CD4-positive, alpha-beta T cell treated with Interleukin-1 beta for 1 hour (primary cell): Measurements from ENCODE around the gene FBXW4.
"Not testable (repeated sequence)": the region's sequence is repeated elsewhere in the genome, so short reads cannot be mapped to it uniquely, and the experiment has no call there.

ENCODE experiments used
- DNase-seq, 2 donors: peaks; one replicate each; pipeline ENCODE4 v3.0.0-alpha.2; 2020 to 2022

The FBXW4 gene

GRCh38 chr10:101651336-101651735 is 43.6 kb downstream of the FBXW4 start:
- DNase-seq, result no peak

- no peak for DNase-seq
These were observed 44.1 kb downstream of the FBXW4 start for GRCh38 chr10:101650863-101651262.

DNA sequence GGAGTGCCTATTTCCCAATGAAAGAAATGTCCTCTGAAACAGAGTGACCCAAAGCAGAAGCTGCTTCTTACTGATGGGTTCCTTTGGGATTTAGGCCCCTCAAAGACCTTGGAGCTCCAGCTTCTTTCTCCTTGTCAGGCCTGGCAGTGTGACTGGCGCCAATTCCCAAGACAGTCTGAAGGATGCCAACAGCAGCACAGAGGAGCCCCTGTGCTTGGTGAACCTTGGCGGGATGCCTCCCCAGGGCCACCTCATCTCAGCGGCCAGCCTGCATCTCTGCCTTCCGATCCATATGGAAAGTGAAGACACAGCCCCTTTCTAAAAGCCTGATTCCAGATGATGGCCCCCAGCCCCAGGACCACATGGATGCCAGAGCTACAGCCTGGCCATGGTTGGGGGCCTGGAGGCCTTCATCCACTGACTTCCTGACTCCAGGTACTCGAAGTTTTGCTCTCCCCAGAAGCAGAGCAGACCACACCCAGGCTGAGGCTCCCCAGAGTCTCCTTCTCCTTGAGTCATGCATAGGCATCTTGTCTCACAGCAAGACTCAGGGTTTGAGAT is 45.4 kb downstream of the FBXW4 start:
- DNase-seq, result no peak

- no peak for DNase-seq
These were observed 47.7 kb downstream of the FBXW4 start for GRCh38 chr10:101647255-101647654.

- DNase-seq, result no peak
These were observed 48.6 kb downstream of the FBXW4 start for GRCh38 chr10:101646364-101646763.

GRCh38 chr10:101645659-101646058 is 49.3 kb downstream of the FBXW4 start:
- no peak for DNase-seq

- DNase-seq, result no peak
These were observed 51.0 kb downstream of the FBXW4 start for GRCh38 chr10:101644002-101644401.

GRCh38 chr10:101643546-101643945 is 51.4 kb downstream of the FBXW4 start:
- no peak for DNase-seq

GRCh38 chr10:101639141-101639900 is 55.6 kb downstream of the FBXW4 start:
- no peak for DNase-seq

GRCh38 chr10:101633510-101633909 is 61.5 kb downstream of the FBXW4 start:
- not testable (repeated sequence) for DNase-seq

DNA sequence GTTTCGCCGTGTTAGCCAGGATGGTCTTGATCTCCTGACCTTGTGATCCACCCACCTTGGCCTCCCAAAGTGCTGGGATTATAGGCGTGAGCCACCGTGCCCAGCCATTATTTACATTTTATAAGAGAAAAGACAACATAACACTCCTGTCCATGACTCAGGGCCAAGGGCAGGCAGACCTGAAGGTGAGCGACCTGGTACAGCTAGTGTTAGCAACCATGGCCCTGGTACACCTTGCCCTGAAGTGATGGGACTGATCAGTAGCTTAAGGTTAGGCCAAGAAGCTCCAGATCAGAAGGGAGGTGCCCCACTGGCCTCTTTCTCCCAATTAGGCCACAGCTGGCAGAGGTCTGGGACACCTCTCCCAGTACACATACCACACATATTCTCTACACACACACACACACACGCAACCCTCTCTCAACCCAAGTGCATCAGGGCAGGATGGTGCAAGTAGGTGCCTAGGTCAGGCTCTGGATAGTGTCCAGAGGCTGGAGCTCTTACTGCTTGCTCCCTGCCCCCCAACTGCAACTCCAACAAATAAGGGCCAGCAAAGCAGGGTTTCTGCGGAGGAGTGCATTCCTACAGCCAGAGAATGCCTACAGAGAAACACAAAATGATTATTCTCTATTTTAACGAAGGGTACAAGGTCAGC is 63.0 kb downstream of the FBXW4 start:
- no peak for DNase-seq

- no peak for DNase-seq
These were observed 64.4 kb downstream of the FBXW4 start for GRCh38 chr10:101630633-101630920.

GRCh38 chr10:101629837-101630632 is 64.9 kb downstream of the FBXW4 start:
- DNase-seq, result no peak

DNA sequence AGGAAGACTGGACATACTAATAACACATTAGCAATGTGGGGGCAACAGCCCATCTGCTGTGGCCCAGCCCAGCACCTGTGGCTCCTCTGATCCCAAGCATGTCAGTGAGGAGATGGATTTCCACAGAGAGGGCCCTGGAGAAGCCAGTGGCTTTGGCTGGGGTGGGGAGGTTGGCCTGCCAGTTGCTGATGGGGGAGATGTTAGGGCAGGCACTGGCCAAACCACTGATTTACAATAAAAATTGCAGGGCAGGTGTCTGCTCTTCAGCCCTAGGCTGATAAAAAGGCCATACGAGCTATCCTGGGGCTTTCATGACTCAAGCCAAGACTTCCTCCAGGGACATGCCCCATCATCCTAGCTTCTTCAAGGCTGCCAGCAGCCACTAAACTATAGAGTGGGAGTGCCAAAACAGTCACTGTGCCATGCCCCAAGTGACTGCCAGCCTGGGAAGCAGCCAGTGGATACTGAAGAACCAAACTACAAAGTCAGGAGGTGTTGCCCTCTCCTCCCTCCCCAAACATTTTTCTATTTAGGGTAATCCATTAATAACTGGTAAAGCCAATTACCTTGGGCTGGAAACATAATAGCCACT is 69.1 kb downstream of the FBXW4 start:
- DNase-seq, result no peak

GRCh38 chr10:101624526-101625102 is 70.4 kb downstream of the FBXW4 start:
- DNase-seq, result no peak

GRCh38 chr10:101623528-101623927 is 71.4 kb downstream of the FBXW4 start:
- no peak for DNase-seq

DNA sequence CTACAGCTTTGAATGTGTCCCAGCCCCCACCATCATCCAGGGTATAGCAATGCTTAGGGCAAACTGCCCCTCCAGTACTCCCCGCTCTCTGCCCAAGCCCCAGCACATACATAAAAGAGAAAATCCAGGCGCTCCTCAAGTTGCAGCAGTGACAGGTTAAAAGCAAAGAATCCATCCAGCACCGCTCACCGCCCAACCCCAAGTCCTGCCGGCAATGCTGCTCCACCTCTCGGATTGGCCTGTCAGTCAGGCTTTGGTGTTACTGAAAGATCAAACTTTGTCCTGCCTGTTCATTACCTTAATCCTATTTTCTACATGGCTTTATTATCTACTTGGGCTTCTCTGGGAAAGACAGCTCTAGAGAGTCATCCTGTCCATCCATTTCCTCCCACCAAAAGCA is 75.0 kb downstream of the FBXW4 start:
- no peak for DNase-seq

DNA sequence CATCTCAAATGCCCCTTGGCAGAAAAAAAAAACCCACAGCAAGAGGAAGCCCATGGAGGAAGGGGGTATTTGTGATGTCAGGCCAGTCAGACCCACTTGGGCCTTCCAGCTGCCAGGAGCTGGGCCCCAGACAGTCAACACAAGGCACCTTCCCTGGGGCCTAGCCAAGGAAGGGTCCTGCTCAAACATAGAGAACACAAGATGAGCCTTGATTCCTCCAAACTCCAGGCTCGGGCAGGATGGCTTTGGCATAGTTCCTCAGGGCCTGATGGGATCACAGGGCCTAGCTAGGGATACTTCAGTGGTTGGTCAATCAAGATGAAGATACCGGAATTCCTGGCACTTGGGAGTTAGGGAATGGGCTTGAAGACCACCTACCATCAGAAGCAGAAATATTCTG is 76.1 kb downstream of the FBXW4 start:
- no peak for DNase-seq

- DNase-seq, result no peak
These were observed 77.0 kb downstream of the FBXW4 start for GRCh38 chr10:101617824-101618568.

GRCh38 chr10:101617102-101617823 is 77.7 kb downstream of the FBXW4 start:
- no peak for DNase-seq

DNA sequence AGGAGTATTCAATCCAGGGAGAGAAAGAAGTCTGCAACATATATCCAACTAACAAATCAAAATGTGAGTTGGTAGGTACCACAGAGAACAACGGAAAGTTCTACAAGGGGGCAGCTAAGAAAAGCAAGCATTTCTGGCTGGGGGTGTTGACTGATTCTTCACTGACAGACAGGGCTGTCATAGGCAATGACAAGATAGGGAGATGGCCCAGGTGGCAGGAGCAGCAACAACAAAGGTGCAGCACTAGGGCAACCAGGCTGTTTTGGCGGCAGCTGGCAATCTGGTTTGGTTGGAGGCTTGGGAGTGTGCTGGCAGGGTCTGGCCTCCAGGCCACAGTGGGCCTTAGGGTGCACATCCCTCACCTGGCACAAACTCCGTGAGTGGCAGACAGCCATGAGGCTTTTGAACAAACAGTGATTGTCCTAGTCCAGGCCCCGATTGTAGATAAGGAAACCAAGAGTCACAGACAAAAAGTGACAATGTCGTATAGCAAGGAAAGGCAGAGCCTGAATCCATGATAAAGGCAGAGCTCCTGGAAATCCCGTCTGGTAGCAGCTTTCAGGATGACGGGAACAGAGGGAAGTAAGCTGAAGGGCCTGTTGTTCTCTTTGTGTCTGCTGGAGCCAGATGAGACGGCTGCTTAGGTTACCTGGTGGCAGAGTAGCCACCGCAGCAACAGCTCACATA is 78.4 kb downstream of the FBXW4 start:
- DNase-seq, result no peak
